Measurements from ENCODE around the gene FBXW11.
A peak's percentile ranks its signal among the peaks of the same experiment; 100 is the strongest.

The FBXW11 gene

DNA sequence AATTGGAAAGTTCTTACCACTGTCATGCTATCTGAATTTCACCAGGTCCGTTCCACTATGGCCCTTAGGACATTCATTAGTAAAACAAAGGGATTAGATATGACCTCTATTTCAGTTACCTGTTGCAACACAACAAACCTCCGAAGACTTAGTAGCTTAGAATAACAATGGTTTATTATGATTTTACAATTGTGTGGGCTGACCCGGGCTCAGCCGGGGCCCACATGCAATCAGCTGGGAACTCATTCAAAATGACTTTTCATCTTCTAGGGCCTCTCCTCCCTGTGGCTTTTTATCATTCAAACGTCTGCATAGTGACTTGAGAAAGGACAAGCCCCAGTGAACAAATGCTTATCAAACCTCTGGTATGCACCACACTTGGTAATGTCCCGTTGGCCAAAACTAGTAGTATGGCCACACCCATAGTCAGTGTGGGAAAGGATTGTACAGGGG, 2.3 kb upstream of the FBXW11 start:
- Mint-ChIP-seq H3K27ac (ENCODE audit: low read depth) (no peak overlapping the region), H3K4me1 (peaks cover 30% of the 10 kb centered on the region), H3K4me3 (no peak overlapping the region), H3K9me3 (no peaks in the 10 kb centered on the region), H3K27me3 (no peaks in the 10 kb centered on the region), H3K36me3 (ENCODE audit: insufficient read depth) (peaks cover 6% of the 10 kb centered on the region)
- ATAC-seq (replicated peaks; ENCODE audit: extremely low read depth, poor library complexity, severe bottlenecking) (no peak), DNase-seq (ENCODE audit: low spot score in 2 of 2) (no peak)

DNA sequence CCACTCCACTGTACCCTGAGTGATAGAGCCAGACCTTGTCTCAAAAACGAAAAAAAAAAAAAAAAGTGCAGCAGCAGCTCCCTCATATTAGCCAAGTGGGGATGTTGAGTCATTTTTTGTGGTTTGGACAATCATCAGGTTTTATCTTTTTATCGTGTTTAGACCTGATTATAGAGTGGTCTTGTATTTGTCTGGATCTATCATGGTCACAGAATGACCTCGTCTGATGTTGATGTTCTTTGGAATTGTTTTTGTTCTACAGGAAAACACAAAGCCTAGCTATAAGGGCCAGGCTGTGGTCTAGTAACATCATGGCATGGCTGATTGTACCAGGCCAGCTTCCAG, 1.6 kb upstream of the FBXW11 start:
- Mint-ChIP-seq H3K27me3 (no peaks in the 10 kb centered on the region), H3K4me1 (peaks cover 36% of the 10 kb centered on the region), H3K27ac (ENCODE audit: low read depth) (no peak overlapping the region), H3K36me3 (ENCODE audit: insufficient read depth) (peaks cover 6% of the 10 kb centered on the region), H3K9me3 (no peaks in the 10 kb centered on the region), H3K4me3 (peak overlapping the region; percentile 95)
- ATAC-seq (replicated peaks; ENCODE audit: extremely low read depth, poor library complexity, severe bottlenecking) (no peak), DNase-seq (ENCODE audit: low spot score in 2 of 2) (no peak)

GRCh38 chr5:172007175-172008110, 1.0 kb upstream of the FBXW11 start:
- Mint-ChIP-seq H3K4me1 (peaks cover 42% of the 10 kb centered on the region), H3K9me3 (no peaks in the 10 kb centered on the region), H3K36me3 (ENCODE audit: insufficient read depth) (peaks cover 6% of the 10 kb centered on the region), H3K4me3 (peak overlapping the region; percentile 95), H3K27ac (ENCODE audit: low read depth) (peak overlapping the region; percentile 99), H3K27me3 (no peaks in the 10 kb centered on the region)
- DNase-seq (ENCODE audit: low spot score in 2 of 2) = no peak
- ATAC-seq (replicated peaks; ENCODE audit: extremely low read depth, poor library complexity, severe bottlenecking) = peak; percentile 10

GRCh38 chr5:172005708-172006320, 624 bp downstream of the FBXW11 start:
- DNase-seq (ENCODE audit: low spot score in 2 of 2) (peak in 1 of 2 donors; percentile 15), ATAC-seq (replicated peaks; ENCODE audit: extremely low read depth, poor library complexity, severe bottlenecking) (no peak)
- no peaks in the 10 kb centered on the region for H3K27me3 Mint-ChIP-seq
- peak overlapping the region; percentile 99 for H3K27ac Mint-ChIP-seq (ENCODE audit: low read depth)
- peaks cover 59% of the 10 kb centered on the region for H3K4me1 Mint-ChIP-seq
- H3K4me3 Mint-ChIP-seq = peak overlapping the region; percentile 95
- H3K9me3 Mint-ChIP-seq = no peaks in the 10 kb centered on the region
- H3K36me3 Mint-ChIP-seq (ENCODE audit: insufficient read depth) = peaks cover 6% of the 10 kb centered on the region

- Mint-ChIP-seq H3K36me3 (ENCODE audit: insufficient read depth) (peaks cover 6% of the 10 kb centered on the region), H3K27ac (ENCODE audit: low read depth) (peak overlapping the region; percentile 99), H3K9me3 (no peaks in the 10 kb centered on the region), H3K4me1 (peaks cover 65% of the 10 kb centered on the region), H3K27me3 (no peaks in the 10 kb centered on the region), H3K4me3 (peak overlapping the region; percentile 95)
- DNase-seq (ENCODE audit: low spot score in 2 of 2) (no peak), ATAC-seq (replicated peaks; ENCODE audit: extremely low read depth, poor library complexity, severe bottlenecking) (no peak)
Measured at GRCh38 chr5:172004824-172005237, 1.6 kb downstream of the FBXW11 start.

- Mint-ChIP-seq H3K27me3 (no peaks in the 10 kb centered on the region), H3K4me3 (no peak overlapping the region), H3K36me3 (ENCODE audit: insufficient read depth) (peaks cover 6% of the 10 kb centered on the region), H3K4me1 (peaks cover 72% of the 10 kb centered on the region), H3K27ac (ENCODE audit: low read depth) (peak overlapping the region; percentile 69), H3K9me3 (no peaks in the 10 kb centered on the region)
- DNase-seq (ENCODE audit: low spot score in 2 of 2) (no peak), ATAC-seq (replicated peaks; ENCODE audit: extremely low read depth, poor library complexity, severe bottlenecking) (no peak)
Measured at GRCh38 chr5:172003746-172004145, 2.7 kb downstream of the FBXW11 start.

- H3K4me3 Mint-ChIP-seq = no peak overlapping the region
- peaks cover 73% of the 10 kb centered on the region for H3K4me1 Mint-ChIP-seq
- no peaks in the 10 kb centered on the region for H3K27me3 Mint-ChIP-seq
- peak overlapping the region; percentile 69 for H3K27ac Mint-ChIP-seq (ENCODE audit: low read depth)
- H3K9me3 Mint-ChIP-seq = no peaks in the 10 kb centered on the region
- H3K36me3 Mint-ChIP-seq (ENCODE audit: insufficient read depth) = peaks cover 6% of the 10 kb centered on the region
- DNase-seq (ENCODE audit: low spot score in 2 of 2) = no peak
- ATAC-seq (replicated peaks; ENCODE audit: extremely low read depth, poor library complexity, severe bottlenecking) = no peak
Measured at GRCh38 chr5:172002840-172003512, 3.5 kb downstream of the FBXW11 start.

- no peak for DNase-seq (ENCODE audit: low spot score in 2 of 2)
- Mint-ChIP-seq H3K9me3 (no peaks in the 10 kb centered on the region), H3K27ac (ENCODE audit: low read depth) (peak overlapping the region; percentile 9), H3K4me3 (no peak overlapping the region), H3K4me1 (peaks cover 75% of the 10 kb centered on the region), H3K27me3 (no peaks in the 10 kb centered on the region), H3K36me3 (ENCODE audit: insufficient read depth) (peaks cover 6% of the 10 kb centered on the region)
- ATAC-seq (replicated peaks; ENCODE audit: extremely low read depth, poor library complexity, severe bottlenecking) = no peak
Measured at GRCh38 chr5:172002310-172002709, 4.1 kb downstream of the FBXW11 start.

GRCh38 chr5:171999877-172000276, 6.6 kb downstream of the FBXW11 start:
- peaks cover 73% of the 10 kb centered on the region for H3K4me1 Mint-ChIP-seq
- H3K36me3 Mint-ChIP-seq (ENCODE audit: insufficient read depth) = peaks cover 11% of the 10 kb centered on the region
- no peak overlapping the region for H3K27ac Mint-ChIP-seq (ENCODE audit: low read depth)
- no peaks in the 10 kb centered on the region for H3K27me3 Mint-ChIP-seq
- ATAC-seq (replicated peaks; ENCODE audit: extremely low read depth, poor library complexity, severe bottlenecking) (no peak), DNase-seq (ENCODE audit: low spot score in 2 of 2) (no peak)
- H3K4me3 Mint-ChIP-seq = no peak overlapping the region
- H3K9me3 Mint-ChIP-seq = no peaks in the 10 kb centered on the region

- no peak overlapping the region for H3K4me3 Mint-ChIP-seq
- no peak for DNase-seq (ENCODE audit: low spot score in 2 of 2)
- no peaks in the 10 kb centered on the region for H3K27me3 Mint-ChIP-seq
- peaks cover 69% of the 10 kb centered on the region for H3K4me1 Mint-ChIP-seq
- H3K9me3 Mint-ChIP-seq = no peaks in the 10 kb centered on the region
- H3K27ac Mint-ChIP-seq (ENCODE audit: low read depth) = no peak overlapping the region
- peaks cover 10% of the 10 kb centered on the region for H3K36me3 Mint-ChIP-seq (ENCODE audit: insufficient read depth)
- ATAC-seq (replicated peaks; ENCODE audit: extremely low read depth, poor library complexity, severe bottlenecking) = no peak
Measured at GRCh38 chr5:171999100-171999499, 7.3 kb downstream of the FBXW11 start.

GRCh38 chr5:171997011-171997410, 9.4 kb downstream of the FBXW11 start:
- no peaks in the 10 kb centered on the region for H3K27me3 Mint-ChIP-seq
- no peak overlapping the region for H3K27ac Mint-ChIP-seq (ENCODE audit: low read depth)
- peaks cover 15% of the 10 kb centered on the region for H3K36me3 Mint-ChIP-seq (ENCODE audit: insufficient read depth)
- peaks cover 56% of the 10 kb centered on the region for H3K4me1 Mint-ChIP-seq
- H3K4me3 Mint-ChIP-seq = no peak overlapping the region
- ATAC-seq (replicated peaks; ENCODE audit: extremely low read depth, poor library complexity, severe bottlenecking) (no peak), DNase-seq (ENCODE audit: low spot score in 2 of 2) (no peak)
- no peaks in the 10 kb centered on the region for H3K9me3 Mint-ChIP-seq

DNA sequence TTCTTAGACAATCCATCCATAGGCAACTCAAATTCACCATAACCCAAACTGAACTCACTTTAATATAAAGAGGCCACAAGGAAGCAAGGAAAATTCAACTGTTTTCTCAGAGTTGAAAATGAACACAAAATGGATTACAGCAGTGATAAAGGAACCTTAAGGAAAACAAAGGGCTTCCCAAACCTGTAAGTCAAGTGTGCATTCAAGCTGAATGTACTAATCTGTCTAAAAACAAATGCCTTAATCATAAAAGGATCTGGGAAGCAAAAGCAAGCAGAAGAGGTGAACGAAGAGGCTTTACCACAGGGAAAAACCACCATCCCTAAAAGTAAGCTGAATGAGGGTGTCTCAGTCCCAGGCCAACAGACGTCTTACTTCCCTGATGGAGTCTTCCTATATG, 13.6 kb downstream of the FBXW11 start:
- ATAC-seq (replicated peaks; ENCODE audit: extremely low read depth, poor library complexity, severe bottlenecking) (no peak), DNase-seq (ENCODE audit: low spot score in 2 of 2) (no peak)
- Mint-ChIP-seq H3K27ac (ENCODE audit: low read depth) (no peak overlapping the region), H3K4me3 (no peak overlapping the region), H3K27me3 (no peaks in the 10 kb centered on the region), H3K9me3 (no peaks in the 10 kb centered on the region), H3K36me3 (ENCODE audit: insufficient read depth) (peaks cover 18% of the 10 kb centered on the region), H3K4me1 (peaks cover 50% of the 10 kb centered on the region)

Data from central memory CD8-positive, alpha-beta T cell (primary cell).